Measurements from ENCODE around the gene ACSL1. TPM values are rescaled to one million over a fixed set of nuclear protein-coding genes. Genes with fewer than 3 reads are reported as not detected.

ACSL1 gene
- total RNA-seq, 1 donor from 2014 or later, result 5.1 TPM

DNA sequence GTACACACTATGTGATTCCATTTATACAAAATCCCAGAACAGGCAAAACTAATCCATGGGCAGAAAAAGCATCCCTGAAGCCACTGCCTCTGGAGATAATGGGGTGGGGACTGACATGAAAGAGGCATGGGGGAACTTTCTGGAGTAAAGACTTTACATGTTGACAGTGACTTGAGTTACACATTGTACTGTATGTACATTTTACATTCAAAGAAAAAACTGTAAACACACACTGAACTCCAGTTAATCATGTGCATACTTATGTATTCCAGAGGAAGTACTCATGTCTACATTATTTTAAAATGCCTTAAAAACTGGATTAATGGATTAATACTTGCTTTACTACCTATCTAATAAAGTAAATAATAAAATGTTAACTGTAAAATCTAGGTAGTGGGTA is 113.4 kb downstream of the ACSL1 start:
- Histone ChIP-seq H3K79me2 (ENCODE audit: low read depth) (peaks cover 36% of the 10 kb centered on the region), H3K36me3 (peaks cover 53% of the 10 kb centered on the region), H3K9me3 (ENCODE audit: low read depth) (no peaks in the 10 kb centered on the region), H3K27me3 (no peaks in the 10 kb centered on the region), H3F3A (ENCODE audit: low read depth) (no peaks in the 10 kb centered on the region), H3K27ac (no peak overlapping the region), H3K4me1 (no peaks in the 10 kb centered on the region), H3K4me2 (no peak overlapping the region), H4K20me1 (ENCODE audit: low read depth) (peaks cover 25% of the 10 kb centered on the region), H3K4me3 (no peak overlapping the region), H3K9ac (no peak overlapping the region), H2AFZ (replicated peaks) (no peak overlapping the region)
- Mint-ChIP-seq H3K4me3 (no peak overlapping the region), H3K9me3 (no peaks in the 10 kb centered on the region), H3K36me3 (peaks cover 50% of the 10 kb centered on the region), H3K27ac (no peak overlapping the region), H3K27me3 (ENCODE audit: insufficient read depth, low read depth) (peaks cover 2% of the 10 kb centered on the region), H3K4me1 (no peaks in the 10 kb centered on the region)
- no peak for TF ChIP-seq EZH2phosphoT487 (IDR thresholded peaks at IDR 0.05)
- TF ChIP-seq EZH2 (IDR thresholded peaks at IDR 0.05), result no peak
- TF ChIP-seq, protein P1, sequence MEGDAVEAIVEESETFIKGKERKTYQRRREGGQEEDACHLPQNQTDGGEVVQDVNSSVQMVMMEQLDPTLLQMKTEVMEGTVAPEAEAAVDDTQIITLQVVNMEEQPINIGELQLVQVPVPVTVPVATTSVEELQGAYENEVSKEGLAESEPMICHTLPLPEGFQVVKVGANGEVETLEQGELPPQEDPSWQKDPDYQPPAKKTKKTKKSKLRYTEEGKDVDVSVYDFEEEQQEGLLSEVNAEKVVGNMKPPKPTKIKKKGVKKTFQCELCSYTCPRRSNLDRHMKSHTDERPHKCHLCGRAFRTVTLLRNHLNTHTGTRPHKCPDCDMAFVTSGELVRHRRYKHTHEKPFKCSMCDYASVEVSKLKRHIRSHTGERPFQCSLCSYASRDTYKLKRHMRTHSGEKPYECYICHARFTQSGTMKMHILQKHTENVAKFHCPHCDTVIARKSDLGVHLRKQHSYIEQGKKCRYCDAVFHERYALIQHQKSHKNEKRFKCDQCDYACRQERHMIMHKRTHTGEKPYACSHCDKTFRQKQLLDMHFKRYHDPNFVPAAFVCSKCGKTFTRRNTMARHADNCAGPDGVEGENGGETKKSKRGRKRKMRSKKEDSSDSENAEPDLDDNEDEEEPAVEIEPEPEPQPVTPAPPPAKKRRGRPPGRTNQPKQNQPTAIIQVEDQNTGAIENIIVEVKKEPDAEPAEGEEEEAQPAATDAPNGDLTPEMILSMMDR (IDR thresholded peaks at IDR 0.05), result no peak
- no peak for DNase-seq (ENCODE audit: low spot score)

DNA sequence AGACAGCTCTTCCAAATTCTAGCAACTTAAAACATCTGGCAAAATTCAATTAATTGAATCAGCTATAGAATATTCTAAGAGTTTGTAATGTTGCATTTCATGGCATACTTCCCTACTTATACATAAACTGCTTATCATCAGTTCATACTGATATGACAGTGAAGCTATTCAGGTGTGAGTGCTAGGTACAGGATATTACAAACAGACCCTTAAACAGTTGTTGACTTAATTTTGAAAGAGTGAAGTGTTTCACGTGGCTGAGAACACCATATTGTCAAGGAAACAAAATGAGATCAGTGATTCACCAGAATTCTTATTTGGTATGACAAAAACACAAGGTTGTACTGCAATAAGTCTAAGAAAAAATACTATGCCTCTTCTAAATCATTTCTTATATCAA is 119.3 kb downstream of the ACSL1 start:
- Mint-ChIP-seq H3K36me3 (peaks cover 46% of the 10 kb centered on the region), H3K9me3 (no peaks in the 10 kb centered on the region), H3K27me3 (ENCODE audit: insufficient read depth, low read depth) (no peaks in the 10 kb centered on the region), H3K4me1 (no peaks in the 10 kb centered on the region), H3K4me3 (no peak overlapping the region), H3K27ac (no peak overlapping the region)
- Histone ChIP-seq H3K9me3 (ENCODE audit: low read depth) (no peaks in the 10 kb centered on the region), H2AFZ (replicated peaks) (no peak overlapping the region), H3K36me3 (peaks cover 46% of the 10 kb centered on the region), H3F3A (ENCODE audit: low read depth) (no peaks in the 10 kb centered on the region), H4K20me1 (ENCODE audit: low read depth) (no peaks in the 10 kb centered on the region), H3K4me2 (no peak overlapping the region), H3K9ac (no peak overlapping the region), H3K4me1 (no peaks in the 10 kb centered on the region), H3K4me3 (no peak overlapping the region), H3K27me3 (no peaks in the 10 kb centered on the region), H3K79me2 (ENCODE audit: low read depth) (peaks cover 22% of the 10 kb centered on the region), H3K27ac (no peak overlapping the region)
- TF ChIP-seq EZH2phosphoT487 (IDR thresholded peaks at IDR 0.05), result no peak
- TF ChIP-seq, protein P1 (IDR thresholded peaks at IDR 0.05), result no peak
- no peak for TF ChIP-seq EZH2 (IDR thresholded peaks at IDR 0.05)
- DNase-seq (ENCODE audit: low spot score), result no peak

DNA sequence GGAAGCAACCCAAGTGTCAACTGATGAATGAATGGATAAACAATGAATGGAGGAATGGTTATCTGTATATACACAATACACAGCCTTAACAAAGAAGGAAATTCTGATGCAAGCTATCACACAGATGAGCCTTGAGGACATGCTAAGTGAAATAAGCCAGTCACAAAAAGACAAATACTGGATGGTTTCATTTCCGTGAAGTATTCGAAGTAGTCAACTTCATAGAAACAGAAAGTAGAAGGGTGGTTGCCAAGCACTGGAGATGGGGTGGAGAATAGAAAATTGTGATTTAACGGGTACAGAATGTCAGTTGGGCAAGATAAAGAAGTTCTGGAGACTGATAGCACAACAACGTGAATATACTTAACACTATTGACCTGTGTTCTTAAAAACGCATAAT is 120.1 kb downstream of the ACSL1 start:
- H3K36me3 ChIP-seq, result peaks cover 45% of the 10 kb centered on the region
- H3K9me3 Mint-ChIP-seq, result no peaks in the 10 kb centered on the region
- no peak overlapping the region for H3K4me2 ChIP-seq
- H3K27ac ChIP-seq, result no peak overlapping the region
- no peaks in the 10 kb centered on the region for H3K4me1 Mint-ChIP-seq
- no peak overlapping the region for H3K4me3 Mint-ChIP-seq
- TF ChIP-seq, protein P1 (IDR thresholded peaks at IDR 0.05), result no peak
- no peak for TF ChIP-seq EZH2 (IDR thresholded peaks at IDR 0.05)
- no peak for TF ChIP-seq EZH2phosphoT487 (IDR thresholded peaks at IDR 0.05)
- H2AFZ ChIP-seq (replicated peaks), result no peak overlapping the region
- H4K20me1 ChIP-seq (ENCODE audit: low read depth), result no peaks in the 10 kb centered on the region
- no peak overlapping the region for H3K4me3 ChIP-seq
- H3F3A ChIP-seq (ENCODE audit: low read depth), result no peaks in the 10 kb centered on the region
- no peaks in the 10 kb centered on the region for H3K4me1 ChIP-seq
- H3K9me3 ChIP-seq (ENCODE audit: low read depth), result no peaks in the 10 kb centered on the region
- DNase-seq (ENCODE audit: low spot score), result no peak
- no peaks in the 10 kb centered on the region for H3K27me3 Mint-ChIP-seq (ENCODE audit: insufficient read depth, low read depth)
- H3K9ac ChIP-seq, result no peak overlapping the region
- H3K36me3 Mint-ChIP-seq, result peaks cover 42% of the 10 kb centered on the region
- H3K79me2 ChIP-seq (ENCODE audit: low read depth), result peaks cover 22% of the 10 kb centered on the region
- no peaks in the 10 kb centered on the region for H3K27me3 ChIP-seq
- H3K27ac Mint-ChIP-seq, result no peak overlapping the region

Small RNA genes within 50 kb of the gene (microRNA-seq; reads per million reads assigned to microRNA genes)
- gene MIR3945, result not detected

Small RNA genes within 50 kb of the gene (small RNA-seq; reads per million reads assigned to genes)
- not detected for gene MIR3945

Other genes with a start within 250 kb of the ACSL1 start
- 46.1 and 69.8 TPM in 2 replicates for gene CASP3, start 176.5 kb downstream of the ACSL1 start, total RNA-seq (ENCODE audit: low replicate concordance)
- gene PRIMPOL, start 176.2 kb downstream of the ACSL1 start, total RNA-seq (ENCODE audit: low replicate concordance), result 22.4 and 46.6 TPM in 2 replicates
- gene CENPU, start 91.9 kb downstream of the ACSL1 start, total RNA-seq (ENCODE audit: low replicate concordance), result 154 and 229 TPM in 2 replicates
- gene HELT, start 192.5 kb upstream of the ACSL1 start, total RNA-seq (ENCODE audit: low replicate concordance), result not detected in 2 replicates